ENCODE results near the gene CNTN1.

GRCh38 chr12:40915172-40915571, 222.9 kb downstream of the CNTN1 start:
- TF ChIP-seq POLR2A (IDR thresholded peaks at IDR 0.05; ENCODE audit: control extremely low read depth in 1 of 2, low read depth in 2 of 2, low read length in 2 of 2), result no peak
- TF ChIP-seq NANOG (IDR thresholded peaks at IDR 0.05; ENCODE audit: insufficient read depth, low read depth, low read length, poor library complexity, severe bottlenecking), result no peak
- TF ChIP-seq GABPA (IDR thresholded peaks at IDR 0.05; ENCODE audit: borderline replicate concordance, insufficient read depth, low read length), result no peak
- no peak for TF ChIP-seq CHD1 (IDR thresholded peaks at IDR 0.05; ENCODE audit: low read depth, low read length)
- no peak for TF ChIP-seq CTCF (IDR thresholded peaks at IDR 0.05; ENCODE audit: control extremely low read depth in 1 of 3, insufficient read depth in 1 of 3, low read depth in 1 of 3, low read length in 3 of 3)
- no peak for TF ChIP-seq RXRA (IDR thresholded peaks at IDR 0.05; ENCODE audit: insufficient read depth, low read depth, low read length)
- no peak for TF ChIP-seq JUN (IDR thresholded peaks at IDR 0.05; ENCODE audit: low read depth, low read length)
- TF ChIP-seq EZH2 (IDR thresholded peaks at IDR 0.05; ENCODE audit: low read depth, low read length, severe bottlenecking), result no peak
- no peak for TF ChIP-seq FOSL1 (IDR thresholded peaks at IDR 0.05; ENCODE audit: insufficient read depth, low read depth, low read length)
- no peak for TF ChIP-seq CEBPB (IDR thresholded peaks at IDR 0.05; ENCODE audit: low read depth, low read length)
- no peak for TF ChIP-seq SRF (IDR thresholded peaks at IDR 0.05; ENCODE audit: low read depth, low read length)
- TF ChIP-seq TCF12 (IDR thresholded peaks at IDR 0.05; ENCODE audit: low read depth, low read length), result no peak
- no peak for TF ChIP-seq SP1 (IDR thresholded peaks at IDR 0.05; ENCODE audit: low read depth, low read length)

Measured in H1 (cell line).